Stomach smooth muscle (tissue), 2 donors: ENCODE results near the gene POLR2H.

Experiments used
- H3K27ac ChIP-seq: one replicate; pipeline ENCODE4 v1.7.0; 2013; ENCODE audit warnings: mild to moderate bottlenecking, low read length, inconsistent platforms
- H3K27me3 ChIP-seq, 2 donors: one replicate each; pipeline ENCODE4 v1.7.0; 2013; ENCODE audit warnings: low read length in 2 of 2; ENCODE audit not compliant: insufficient read depth in 2 of 2, control insufficient read depth in 1 of 2
- H3K36me3 ChIP-seq, 2 donors: one replicate each; pipeline ENCODE4 v1.7.0; 2013; ENCODE audit warnings: low read length in 2 of 2; ENCODE audit not compliant: control insufficient read depth in 2 of 2, insufficient read depth in 2 of 2
- H3K4me1 ChIP-seq: one replicate; pipeline ENCODE4 v1.7.0; 2013; ENCODE audit warnings: low read length; ENCODE audit not compliant: control insufficient read depth, insufficient read depth
- H3K4me3 ChIP-seq, 2 donors: one replicate each; pipeline ENCODE4 v1.7.0; 2013; ENCODE audit warnings: low read length in 2 of 2
- H3K9ac ChIP-seq, 2 donors: one replicate each; pipeline ENCODE4 v1.7.0; 2013; ENCODE audit warnings: low read length in 2 of 2, mild to moderate bottlenecking in 1 of 2
- H3K9me3 ChIP-seq, 2 donors: one replicate each; pipeline ENCODE4 v1.7.0; 2013; ENCODE audit warnings: low read length in 2 of 2; ENCODE audit not compliant: control insufficient read depth in 2 of 2
- donor health status: healthy.
- donor health status: Pancreatic carcinoma.

POLR2H gene

DNA sequence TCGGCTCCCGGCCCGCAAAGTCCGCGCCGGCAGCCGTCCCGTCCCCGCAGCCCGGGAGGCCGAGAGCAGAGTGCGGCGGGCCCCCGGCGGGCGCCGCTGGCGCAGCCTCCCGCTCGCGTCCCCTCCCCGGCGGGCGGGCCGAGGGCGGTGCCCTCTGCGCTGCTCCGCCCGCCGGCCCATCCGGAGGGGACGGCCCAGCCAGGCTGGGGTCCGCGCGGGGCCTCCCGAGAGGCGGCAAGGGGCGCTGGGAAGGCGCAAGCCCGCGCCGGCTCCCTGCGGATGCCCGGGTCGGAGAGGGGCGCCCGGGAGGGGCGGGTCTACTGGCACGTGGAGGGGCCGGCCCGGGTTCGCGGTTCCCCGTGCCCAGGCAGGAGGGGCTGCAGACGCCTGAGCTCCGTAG, at the start of gene POLR2H, which contains the start of gene CLCN2:
TSS of gene POLR2H (plus strand) at position 179 of the 400 bp plus-strand sequence. CDS start 1,783 bp downstream, outside the sequence.
TSS of gene CLCN2 (minus strand) at position 74 of the 400 bp plus-strand sequence. CDS start 126 bp downstream, outside the sequence.
- Histone ChIP-seq H3K4me1 (peaks cover 32% of the 10 kb centered on the region), H3K36me3 (peaks cover 3 to 20% of the 10 kb centered on the region in 2 donors), H3K27me3 (no peaks in the 10 kb centered on the region), H3K27ac (peak within 1 kb of the TSS; percentile 98), H3K9me3 (no peaks in the 10 kb centered on the region), H3K9ac (peak within 1 kb of the TSS; percentile 90 to 96), H3K4me3 (peak within 1 kb of the TSS; percentile 83 to 88)

DNA sequence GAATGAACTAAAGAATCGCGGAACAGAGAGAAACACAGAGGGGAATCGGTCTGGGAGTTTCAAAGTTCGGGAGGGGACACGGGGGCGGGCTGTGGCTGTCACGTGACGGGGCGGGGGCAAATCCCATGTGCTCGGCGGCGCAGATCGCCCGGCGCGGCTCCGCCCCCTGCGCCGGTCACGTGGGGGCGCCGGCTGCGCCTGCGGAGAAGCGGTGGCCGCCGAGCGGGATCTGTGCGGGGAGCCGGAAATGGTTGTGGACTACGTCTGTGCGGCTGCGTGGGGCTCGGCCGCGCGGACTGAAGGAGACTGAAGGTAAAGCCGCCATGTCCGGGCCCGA, 47.2 kb upstream of the POLR2H start, which contains the start of gene EIF4G1:
TSS of gene EIF4G1 (plus strand) at position 244 of the 337 bp plus-strand sequence. CDS start 1,191 bp downstream, outside the sequence.
- no peaks in the 10 kb centered on the region for H3K27me3 ChIP-seq
- H3K27ac ChIP-seq = peak within 1 kb of the TSS; percentile 98
- peaks cover 3 to 13% of the 10 kb centered on the region in 2 donors for H3K36me3 ChIP-seq
- peak within 1 kb of the TSS; percentile 98 to 99 for H3K9ac ChIP-seq
- no peaks in the 10 kb centered on the region for H3K9me3 ChIP-seq
- peaks cover 28% of the 10 kb centered on the region for H3K4me1 ChIP-seq
- peak within 1 kb of the TSS; percentile 92 for H3K4me3 ChIP-seq

DNA sequence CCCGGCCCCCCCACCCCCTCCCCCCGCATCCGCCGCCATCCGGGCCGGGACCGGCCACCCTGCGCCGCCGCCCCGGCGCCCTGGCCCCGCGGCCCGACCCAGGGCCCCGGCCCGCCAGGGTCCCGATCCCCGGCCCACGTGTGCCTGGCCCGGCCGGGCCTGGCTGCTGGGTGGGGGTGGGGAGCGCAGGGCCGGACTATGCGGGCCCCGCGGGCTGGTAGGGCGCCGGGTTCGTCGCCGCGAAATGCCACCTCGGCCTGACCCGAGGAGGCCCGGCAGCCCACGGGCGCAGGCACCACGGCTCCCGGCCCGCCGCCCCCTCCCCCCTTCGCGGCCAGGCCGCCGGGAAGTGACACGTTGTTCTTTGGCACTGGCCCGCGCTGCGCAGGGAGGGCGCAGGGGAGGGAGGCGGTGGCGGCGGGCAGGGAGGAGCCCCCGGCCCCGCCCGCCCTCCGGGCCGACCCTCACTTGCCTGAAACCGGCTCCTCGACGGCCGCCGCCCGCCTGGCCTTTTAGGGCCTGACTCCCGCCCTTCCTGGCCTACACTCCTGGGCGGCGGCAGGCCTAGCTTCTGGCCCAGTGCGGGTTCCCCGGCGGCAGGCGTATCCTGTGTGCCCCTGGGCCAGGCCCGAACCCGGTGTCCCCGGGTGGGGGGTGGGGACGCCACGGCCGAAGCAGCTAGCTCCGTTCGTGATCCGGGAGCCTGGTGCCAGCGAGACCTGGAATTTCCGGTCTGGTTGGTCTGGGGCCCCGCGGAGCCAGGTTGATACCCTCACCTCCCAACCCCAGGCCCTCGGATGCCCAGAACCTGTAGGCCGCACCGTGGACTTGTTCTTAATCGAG, 46.6 kb upstream of the POLR2H start:
- no peaks in the 10 kb centered on the region for H3K9me3 ChIP-seq
- peak overlapping the region; percentile 98 for H3K27ac ChIP-seq
- H3K27me3 ChIP-seq = no peaks in the 10 kb centered on the region
- peaks cover 3 to 13% of the 10 kb centered on the region in 2 donors for H3K36me3 ChIP-seq
- H3K4me1 ChIP-seq = peaks cover 34% of the 10 kb centered on the region
- H3K4me3 ChIP-seq = peak overlapping the region; percentile 92
- peak overlapping the region; percentile 98 to 99 for H3K9ac ChIP-seq

DNA sequence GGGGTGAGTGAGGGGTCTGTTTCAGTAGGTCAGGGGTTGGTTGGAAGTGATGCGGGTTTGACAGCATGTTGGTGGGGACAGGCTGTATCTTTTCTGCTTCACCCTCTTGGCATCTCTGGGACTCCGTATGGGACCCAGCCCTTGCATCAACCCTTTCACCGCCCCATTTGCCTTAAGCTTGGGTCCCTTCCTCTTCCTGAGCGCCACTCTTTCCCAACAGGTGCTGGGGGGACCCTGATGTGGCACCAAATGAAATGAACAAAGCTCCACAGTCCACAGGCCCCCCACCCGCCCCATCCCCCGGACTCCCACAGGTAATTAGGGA, 46.0 kb upstream of the POLR2H start:
- peaks cover 4 to 16% of the 10 kb centered on the region in 2 donors for H3K36me3 ChIP-seq
- H3K27me3 ChIP-seq = no peaks in the 10 kb centered on the region
- peaks cover 38% of the 10 kb centered on the region for H3K4me1 ChIP-seq

DNA sequence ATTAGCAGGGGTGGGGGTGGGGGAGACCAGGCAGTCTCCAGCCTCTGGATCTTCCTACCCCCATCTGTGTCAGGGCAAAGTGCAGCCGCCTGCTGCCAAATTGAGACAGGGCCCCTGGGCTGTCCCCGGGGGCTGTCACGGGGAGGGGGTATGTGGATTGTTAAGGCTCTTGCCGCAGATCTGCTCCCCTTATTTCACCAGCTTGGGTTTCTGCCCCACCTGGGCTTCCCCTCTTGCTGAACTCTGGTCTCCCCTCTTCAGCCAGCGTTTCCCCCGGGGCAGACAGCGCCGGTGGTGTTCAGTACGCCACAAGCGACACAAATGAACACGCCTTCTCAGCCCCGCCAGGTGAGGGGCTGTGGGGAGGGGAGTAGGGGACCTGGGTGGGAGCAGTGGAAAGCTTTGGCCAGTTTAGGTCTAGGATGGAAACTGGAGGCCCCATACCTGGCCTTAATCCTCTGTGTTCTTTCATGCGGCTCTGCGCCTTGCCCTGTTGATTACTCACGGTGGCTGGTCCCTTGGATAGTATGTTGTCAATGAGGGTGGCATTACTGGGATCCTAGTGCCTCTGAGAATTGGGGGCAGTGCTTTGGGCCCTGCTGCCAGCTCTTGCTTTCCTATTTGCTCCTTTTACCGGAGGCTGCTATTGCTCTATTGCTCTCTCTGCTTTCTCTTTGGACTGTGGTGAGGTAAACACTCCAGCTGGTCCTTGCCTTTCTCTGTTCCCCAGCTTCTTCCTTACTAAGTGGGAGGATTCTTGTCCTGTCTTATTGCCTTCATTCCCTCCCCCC, 45.4 kb upstream of the POLR2H start:
- peak overlapping the region; percentile 73 to 98 for H3K9ac ChIP-seq
- H3K36me3 ChIP-seq = peaks cover 9 to 21% of the 10 kb centered on the region in 2 donors
- no peaks in the 10 kb centered on the region for H3K27me3 ChIP-seq
- H3K4me3 ChIP-seq = peak overlapping the region; percentile 92
- peak overlapping the region; percentile 98 for H3K27ac ChIP-seq
- H3K4me1 ChIP-seq = peaks cover 44% of the 10 kb centered on the region
- H3K9me3 ChIP-seq = no peaks in the 10 kb centered on the region

More for the DNA sequence above, 46.0 kb upstream of the POLR2H start:
- peak overlapping the region; percentile 92 for H3K4me3 ChIP-seq
- H3K27ac ChIP-seq = peak overlapping the region; percentile 98
- H3K9ac ChIP-seq = peak overlapping the region; percentile 98 to 99
- no peaks in the 10 kb centered on the region for H3K9me3 ChIP-seq

DNA sequence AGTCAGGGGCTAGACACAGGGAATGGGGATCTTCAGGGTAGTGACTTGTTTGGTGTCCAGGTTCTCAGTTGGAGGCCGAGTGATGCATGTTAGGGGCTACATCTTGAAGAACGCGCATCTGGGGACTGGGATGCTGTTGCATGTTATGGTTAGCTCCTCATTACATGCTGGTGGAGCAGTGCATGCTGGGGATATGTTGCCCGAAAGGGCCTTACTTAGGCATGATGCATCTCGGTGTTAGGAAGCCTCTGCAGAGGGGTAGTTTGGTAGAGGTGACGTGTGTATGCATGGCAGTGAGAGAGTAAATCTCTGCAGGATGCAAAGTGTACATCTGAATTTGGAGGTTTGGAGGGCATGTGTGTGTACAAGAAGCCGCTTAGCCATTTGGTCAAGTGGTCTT, 44.7 kb upstream of the POLR2H start:
- Histone ChIP-seq H3K27ac (peak overlapping the region; percentile 98), H3K9ac (peak overlapping the region; percentile 73 to 98), H3K4me3 (peak overlapping the region; percentile 92), H3K36me3 (peaks cover 17 to 29% of the 10 kb centered on the region in 2 donors), H3K4me1 (peaks cover 47% of the 10 kb centered on the region), H3K27me3 (no peaks in the 10 kb centered on the region), H3K9me3 (no peaks in the 10 kb centered on the region)

DNA sequence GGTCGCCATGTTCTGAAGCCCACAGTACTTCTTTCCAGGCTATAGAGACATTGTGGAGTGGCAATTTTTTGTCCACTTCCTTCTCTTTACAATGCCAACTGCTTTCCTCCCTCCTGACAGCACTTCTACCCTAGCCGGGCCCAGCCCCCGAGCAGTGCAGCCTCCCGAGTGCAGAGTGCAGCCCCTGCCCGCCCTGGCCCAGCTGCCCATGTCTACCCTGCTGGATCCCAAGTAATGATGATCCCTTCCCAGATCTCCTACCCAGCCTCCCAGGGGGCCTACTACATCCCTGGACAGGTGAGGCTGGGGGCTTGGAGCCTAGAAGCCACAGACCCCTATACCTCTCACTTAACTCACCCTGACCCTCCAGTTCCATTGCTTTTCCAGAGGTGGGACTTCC, 44.3 kb upstream of the POLR2H start:
- Histone ChIP-seq H3K27ac (peak overlapping the region; percentile 98), H3K36me3 (peaks cover 20 to 33% of the 10 kb centered on the region in 2 donors), H3K27me3 (no peaks in the 10 kb centered on the region), H3K4me3 (peak overlapping the region; percentile 92), H3K4me1 (peaks cover 48% of the 10 kb centered on the region), H3K9ac (no peak overlapping the region), H3K9me3 (no peaks in the 10 kb centered on the region)

DNA sequence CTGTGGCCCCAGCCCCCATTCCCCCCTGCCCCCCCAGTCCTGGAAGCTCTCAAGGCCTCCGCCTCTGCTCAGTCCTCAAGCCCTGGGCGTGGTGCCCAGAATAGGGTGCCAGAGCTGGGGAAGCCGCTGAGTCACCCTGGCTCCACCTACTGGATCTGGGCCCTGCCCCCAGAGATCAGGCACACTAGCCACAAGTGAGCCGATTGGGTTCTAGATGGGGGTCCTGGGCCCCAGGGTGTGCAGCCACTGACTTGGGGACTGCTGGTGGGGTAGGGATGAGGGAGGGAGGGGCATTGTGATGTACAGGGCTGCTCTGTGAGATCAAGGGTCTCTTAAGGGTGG, 41.4 kb upstream of the POLR2H start:
- H3K9ac ChIP-seq = peak overlapping the region; percentile 47 to 55
- H3K4me3 ChIP-seq = peak overlapping the region; percentile 50 to 61
- H3K36me3 ChIP-seq = peaks cover 48 to 61% of the 10 kb centered on the region in 2 donors
- no peaks in the 10 kb centered on the region for H3K9me3 ChIP-seq
- peak overlapping the region; percentile 98 for H3K27ac ChIP-seq
- no peaks in the 10 kb centered on the region for H3K27me3 ChIP-seq
- peaks cover 53% of the 10 kb centered on the region for H3K4me1 ChIP-seq

DNA sequence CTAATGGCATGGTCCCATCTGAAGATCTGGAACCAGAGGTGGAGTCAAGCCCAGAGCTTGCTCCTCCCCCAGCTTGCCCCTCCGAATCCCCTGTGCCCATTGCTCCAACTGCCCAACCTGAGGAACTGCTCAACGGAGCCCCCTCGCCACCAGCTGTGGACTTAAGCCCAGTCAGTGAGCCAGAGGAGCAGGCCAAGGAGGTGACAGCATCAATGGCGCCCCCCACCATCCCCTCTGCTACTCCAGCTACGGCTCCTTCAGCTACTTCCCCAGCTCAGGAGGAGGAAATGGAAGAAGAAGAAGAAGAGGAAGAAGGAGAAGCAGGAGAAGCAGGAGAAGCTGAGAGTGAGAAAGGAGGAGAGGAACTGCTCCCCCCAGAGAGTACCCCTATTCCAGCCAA, 39.8 kb upstream of the POLR2H start:
- Histone ChIP-seq H3K9ac (no peak overlapping the region), H3K9me3 (no peaks in the 10 kb centered on the region), H3K36me3 (peaks cover 64 to 76% of the 10 kb centered on the region in 2 donors), H3K4me3 (no peak overlapping the region), H3K4me1 (peaks cover 43% of the 10 kb centered on the region), H3K27ac (peak overlapping the region; percentile 98), H3K27me3 (no peaks in the 10 kb centered on the region)

DNA sequence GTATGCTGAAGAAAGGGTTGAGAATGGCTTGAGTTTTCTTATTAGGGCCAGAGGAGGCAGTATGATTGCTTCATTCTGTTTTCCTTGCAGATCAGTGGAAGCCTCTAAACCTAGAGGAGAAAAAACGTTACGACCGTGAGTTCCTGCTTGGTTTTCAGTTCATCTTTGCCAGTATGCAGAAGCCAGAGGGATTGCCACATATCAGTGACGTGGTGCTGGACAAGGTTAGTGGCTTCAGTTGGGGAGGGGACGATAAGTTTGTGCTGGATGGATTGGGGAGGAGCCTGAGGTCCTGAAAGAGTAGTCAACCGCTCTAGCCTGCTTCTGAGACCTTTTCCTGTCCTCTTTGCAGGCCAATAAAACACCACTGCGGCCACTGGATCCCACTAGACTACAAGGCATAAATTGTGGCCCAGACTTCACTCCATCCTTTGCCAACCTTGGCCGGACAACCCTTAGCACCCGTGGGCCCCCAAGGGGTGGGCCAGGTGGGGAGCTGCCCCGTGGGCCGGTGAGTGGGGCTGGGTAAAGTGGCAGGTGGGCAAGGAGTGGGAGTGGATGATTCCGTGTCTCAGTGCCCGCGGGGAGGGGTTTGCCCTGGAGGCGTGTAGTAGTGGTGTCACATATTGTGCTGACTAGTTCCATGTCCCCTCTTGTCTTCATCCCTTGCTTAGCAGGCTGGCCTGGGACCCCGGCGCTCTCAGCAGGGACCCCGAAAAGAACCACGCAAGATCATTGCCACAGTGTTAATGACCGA, 38.6 kb upstream of the POLR2H start:
- H3K9ac ChIP-seq = no peak overlapping the region
- H3K4me1 ChIP-seq = peaks cover 31% of the 10 kb centered on the region
- no peaks in the 10 kb centered on the region for H3K9me3 ChIP-seq
- H3K27me3 ChIP-seq = no peaks in the 10 kb centered on the region
- no peak overlapping the region for H3K27ac ChIP-seq
- peaks cover 73 to 76% of the 10 kb centered on the region in 2 donors for H3K36me3 ChIP-seq
- H3K4me3 ChIP-seq = no peak overlapping the region
